ENCODE measurements around the gene LAMA4. TPM values are rescaled to one million over a fixed set of nuclear protein-coding genes. Genes with fewer than 3 reads are reported as not detected.

LAMA4 gene
- total RNA-seq, 6 experiments from 2014 or later, result 2.9 to 8.3 (median 4.2) TPM

DNA sequence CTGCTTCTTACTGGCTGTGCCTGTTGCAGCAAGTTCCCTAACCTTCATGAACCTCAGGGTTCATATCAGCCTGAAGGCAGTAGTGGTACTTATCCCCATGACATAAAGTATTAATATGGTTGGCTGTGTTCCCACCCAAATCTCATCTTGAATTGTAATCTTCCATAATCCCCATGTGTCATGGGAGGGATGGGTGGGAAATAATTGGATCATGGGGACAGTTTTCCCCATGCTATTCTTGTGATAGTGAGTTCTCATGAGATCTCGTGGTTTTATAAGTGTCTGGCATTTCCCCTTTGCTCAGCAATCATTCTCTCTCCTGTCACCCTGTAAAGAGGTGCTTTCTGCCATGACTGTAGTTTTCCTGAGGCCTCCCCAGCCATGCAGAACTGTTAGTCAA is 105.1 kb downstream of the LAMA4 start:
- no peak overlapping the region for H3K27ac ChIP-seq
- TF ChIP-seq POLR2A (IDR thresholded peaks at IDR 0.05), result no peak
- TF ChIP-seq, protein P1, sequence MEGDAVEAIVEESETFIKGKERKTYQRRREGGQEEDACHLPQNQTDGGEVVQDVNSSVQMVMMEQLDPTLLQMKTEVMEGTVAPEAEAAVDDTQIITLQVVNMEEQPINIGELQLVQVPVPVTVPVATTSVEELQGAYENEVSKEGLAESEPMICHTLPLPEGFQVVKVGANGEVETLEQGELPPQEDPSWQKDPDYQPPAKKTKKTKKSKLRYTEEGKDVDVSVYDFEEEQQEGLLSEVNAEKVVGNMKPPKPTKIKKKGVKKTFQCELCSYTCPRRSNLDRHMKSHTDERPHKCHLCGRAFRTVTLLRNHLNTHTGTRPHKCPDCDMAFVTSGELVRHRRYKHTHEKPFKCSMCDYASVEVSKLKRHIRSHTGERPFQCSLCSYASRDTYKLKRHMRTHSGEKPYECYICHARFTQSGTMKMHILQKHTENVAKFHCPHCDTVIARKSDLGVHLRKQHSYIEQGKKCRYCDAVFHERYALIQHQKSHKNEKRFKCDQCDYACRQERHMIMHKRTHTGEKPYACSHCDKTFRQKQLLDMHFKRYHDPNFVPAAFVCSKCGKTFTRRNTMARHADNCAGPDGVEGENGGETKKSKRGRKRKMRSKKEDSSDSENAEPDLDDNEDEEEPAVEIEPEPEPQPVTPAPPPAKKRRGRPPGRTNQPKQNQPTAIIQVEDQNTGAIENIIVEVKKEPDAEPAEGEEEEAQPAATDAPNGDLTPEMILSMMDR (IDR thresholded peaks at IDR 0.05), result no peak
- ATAC-seq (no peak), DNase-seq (no peak)
- no peak overlapping the region for H3K4me3 ChIP-seq
- no peaks in the 10 kb centered on the region for H3K27me3 ChIP-seq
- H3K4me1 ChIP-seq, result no peaks in the 10 kb centered on the region
- intact Hi-C loops (cut with DNase I), result no loop called here
- 56% methylated on average over 1 of the region's 1 CpG for WGBS (ENCODE audit: insufficient coverage, low coverage, low lambda C conversion rate, missing lambda C conversion rate)
- H3K9me3 ChIP-seq, result no peaks in the 10 kb centered on the region
- no peaks in the 10 kb centered on the region for H3K36me3 ChIP-seq

DNA sequence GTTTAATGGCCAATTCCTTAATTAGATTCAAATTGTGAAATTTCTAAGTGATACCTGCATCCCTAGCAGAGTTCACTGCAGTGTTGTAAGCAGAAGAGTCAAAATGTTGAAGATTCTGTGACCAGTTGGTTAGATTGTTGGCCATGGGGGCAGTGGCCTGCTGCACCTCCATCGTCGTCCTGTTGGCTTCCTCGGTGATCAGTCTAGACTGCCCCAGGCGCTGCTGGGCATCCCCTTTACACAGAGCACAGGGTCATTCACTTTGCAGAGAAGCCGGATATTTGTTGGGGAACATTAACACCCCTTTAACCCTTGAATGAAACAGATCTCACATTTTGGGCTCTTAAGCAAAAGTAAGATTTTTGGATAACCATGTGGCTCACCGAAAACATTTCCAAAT is 106.3 kb downstream of the LAMA4 start:
- H3K4me1 ChIP-seq, result no peaks in the 10 kb centered on the region
- H3K27ac ChIP-seq, result no peak overlapping the region
- no peaks in the 10 kb centered on the region for H3K9me3 ChIP-seq
- H3K4me3 ChIP-seq, result no peak overlapping the region
- no peak for TF ChIP-seq POLR2A (IDR thresholded peaks at IDR 0.05)
- TF ChIP-seq, protein P1 (IDR thresholded peaks at IDR 0.05), result no peak
- H3K36me3 ChIP-seq, result no peaks in the 10 kb centered on the region
- ATAC-seq (no peak), DNase-seq (no peak)
- H3K27me3 ChIP-seq, result no peaks in the 10 kb centered on the region
- intact Hi-C loops (cut with DNase I), result no loop called here
- 96% methylated on average over 6 of the region's 6 CpGs for WGBS (ENCODE audit: insufficient coverage, low coverage, low lambda C conversion rate, missing lambda C conversion rate)

DNA sequence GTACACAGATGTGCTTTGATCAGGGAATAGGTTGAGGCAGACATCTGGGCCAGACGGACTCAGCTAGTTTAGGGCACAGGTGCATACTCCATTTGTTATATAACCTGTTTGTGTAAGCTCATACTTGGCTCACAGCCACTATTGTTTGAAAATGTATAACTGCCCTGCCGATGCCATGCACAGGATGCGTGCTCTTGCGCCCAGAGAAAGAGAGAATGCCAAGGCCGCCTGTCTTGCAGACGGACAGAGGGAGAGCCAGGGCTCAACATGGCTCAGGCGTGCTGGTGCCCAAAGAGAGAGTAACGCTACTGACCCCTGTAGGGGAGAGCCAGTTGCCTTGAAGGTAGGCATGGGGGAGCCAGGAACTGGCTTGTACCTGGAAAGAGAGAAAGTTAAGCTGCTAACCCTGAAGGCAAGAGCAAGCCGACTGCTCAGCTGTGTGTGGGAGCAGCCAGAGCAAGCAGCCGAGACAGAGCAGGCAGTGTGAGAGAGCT is 109.2 kb downstream of the LAMA4 start:
- Histone ChIP-seq H3K4me3 (no peak overlapping the region), H3K27me3 (no peaks in the 10 kb centered on the region), H3K36me3 (no peaks in the 10 kb centered on the region), H3K4me1 (no peaks in the 10 kb centered on the region), H3K27ac (no peak overlapping the region), H3K9me3 (no peaks in the 10 kb centered on the region)
- no peak for TF ChIP-seq POLR2A (IDR thresholded peaks at IDR 0.05)
- TF ChIP-seq, protein P1 (IDR thresholded peaks at IDR 0.05), result no peak
- no peak for DNase-seq
- peak in 3 of 4 donors; percentile 52 to 78 (median 76) for ATAC-seq
- 91% methylated on average over 4 of the region's 10 CpGs for WGBS (ENCODE audit: insufficient coverage, low coverage, low lambda C conversion rate, missing lambda C conversion rate)
- intact Hi-C loops (cut with DNase I), result no loop called here

DNA sequence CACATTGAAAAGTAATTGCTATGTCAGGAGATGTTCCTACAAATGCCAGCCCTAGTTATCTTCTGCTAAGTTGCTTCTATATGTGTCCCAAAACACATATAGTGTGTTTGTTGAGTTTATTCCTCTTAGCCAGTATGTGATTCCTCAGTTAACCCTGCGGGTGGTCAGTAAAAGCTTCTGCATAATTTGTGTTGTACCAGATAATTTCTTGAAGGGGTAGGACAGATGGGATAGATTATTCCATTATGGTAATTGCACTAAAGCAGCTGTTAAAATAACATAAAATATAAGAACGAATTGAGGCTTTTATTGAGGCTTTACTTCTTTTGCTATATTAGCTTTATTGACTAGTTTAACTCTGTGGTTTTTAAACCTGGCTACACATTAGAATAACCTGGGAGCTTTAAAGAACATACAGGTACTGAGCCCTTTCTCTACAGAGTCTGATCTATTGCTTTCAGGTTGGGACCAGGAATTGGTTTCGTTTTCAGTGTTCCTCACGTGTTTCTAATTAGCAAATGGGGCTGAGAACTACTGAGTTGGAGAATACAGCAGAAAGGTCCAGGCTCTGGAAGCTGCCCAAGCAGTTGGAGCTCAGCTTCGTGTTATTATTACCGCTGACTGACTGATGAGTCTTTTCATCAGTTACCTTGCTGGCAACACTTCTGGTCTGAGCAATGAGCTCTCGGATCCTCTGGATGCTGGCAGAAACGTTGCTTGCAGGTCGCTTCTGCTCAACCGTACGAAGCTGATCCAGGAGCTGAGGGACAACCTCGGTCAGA is 110.0 kb downstream of the LAMA4 start:
- Histone ChIP-seq H3K27me3 (no peaks in the 10 kb centered on the region), H3K36me3 (no peaks in the 10 kb centered on the region), H3K4me3 (no peak overlapping the region), H3K27ac (no peak overlapping the region), H3K4me1 (no peaks in the 10 kb centered on the region), H3K9me3 (no peaks in the 10 kb centered on the region)
- no peak for TF ChIP-seq POLR2A (IDR thresholded peaks at IDR 0.05)
- TF ChIP-seq, protein P1 (IDR thresholded peaks at IDR 0.05), result no peak
- DNase-seq (no peak), ATAC-seq (peak; percentile 19 to 81 (median 70))
- intact Hi-C loops (cut with DNase I), result no loop called here
- WGBS (ENCODE audit: insufficient coverage, low coverage, low lambda C conversion rate, missing lambda C conversion rate), result 68% methylated on average over 12 of the region's 12 CpGs
